Fibroblast of lung (primary cell): ENCODE measurements around the gene CAPN8. TPM values are rescaled to one million over a fixed set of nuclear protein-coding genes. Genes with fewer than 3 reads are reported as not detected.

ENCODE experiments used
- DNase-seq, 2 donors: peaks; one replicate each; pipeline versions ENCODE4 v3.0.0 to v3.0.0-alpha.2; 2010; ENCODE audit warnings: low read depth in 2 of 2
- H2AFZ ChIP-seq: 2 replicates; pipeline ENCODE4 v1.5.1; 2012; ENCODE audit warnings: low read length, control low read depth, inconsistent platforms
- H3K27ac ChIP-seq: 2 replicates; pipeline ENCODE4 v1.5.1; 2011; ENCODE audit warnings: low read length, control low read depth; ENCODE audit not compliant: insufficient read depth
- H3K27me3 ChIP-seq: 2 replicates; pipeline ENCODE4 v1.5.1; 2011; ENCODE audit warnings: mild to moderate bottlenecking, low read length; ENCODE audit not compliant: control insufficient read depth, insufficient read depth
- H3K36me3 ChIP-seq: 2 replicates; pipeline ENCODE4 v1.5.1; 2011; ENCODE audit warnings: low read length; ENCODE audit not compliant: control insufficient read depth, insufficient read depth
- H3K4me1 ChIP-seq: 2 replicates; pipeline ENCODE4 v1.5.1; 2011; ENCODE audit warnings: low read length; ENCODE audit not compliant: control insufficient read depth, insufficient read depth; ENCODE audit errors: extremely low read depth
- H3K4me2 ChIP-seq: 2 replicates; pipeline ENCODE4 v1.5.1; 2011; ENCODE audit warnings: low read length, control low read depth; ENCODE audit not compliant: insufficient read depth; ENCODE audit errors: extremely low read depth
- H3K4me3 ChIP-seq, 4 experiments: fragments of 200-600 bp in 1 of 4; sonication (generic) in 1 of 4; replicated peaks in 1 of 4; 2 replicates each; pipeline ENCODE4 v1.5.1; 2011 to 2016; ENCODE audit warnings: low read length in 4 of 4, low read depth in 3 of 4, mild to moderate bottlenecking in 3 of 4, control low read depth in 2 of 4, inconsistent platforms in 1 of 4, mixed read lengths in 1 of 4; ENCODE audit not compliant: insufficient read depth in 1 of 4; ENCODE audit errors: control extremely low read depth in 1 of 4
- H3K79me2 ChIP-seq: 2 replicates; pipeline ENCODE4 v1.5.1; 2012; ENCODE audit warnings: mild to moderate bottlenecking, low read length, inconsistent platforms; ENCODE audit not compliant: control insufficient read depth, insufficient read depth
- H3K9ac ChIP-seq: 2 replicates; pipeline ENCODE4 v1.5.1; 2011; ENCODE audit warnings: mild to moderate bottlenecking, low read length, control low read depth; ENCODE audit not compliant: insufficient read depth
- H3K9me3 ChIP-seq: 2 replicates; pipeline ENCODE4 v1.5.1; 2012; ENCODE audit warnings: low read depth, low read length; ENCODE audit not compliant: control insufficient read depth, insufficient read depth
- H4K20me1 ChIP-seq: 2 replicates; pipeline ENCODE4 v1.5.1; 2011; ENCODE audit warnings: low read length; ENCODE audit not compliant: control insufficient read depth, insufficient read depth; ENCODE audit errors: extremely low read depth
- EZH2 ChIP-seq: IDR thresholded peaks from 2 replicates; pipeline ENCODE4 v1.5.1; 2012; ENCODE audit warnings: low read length, control low read depth, mild to moderate bottlenecking; ENCODE audit errors: missing control alignments
- polyA plus RNA-seq, 2 donors: library from polyadenylated mRNA; depleted of rRNA in 1 of 2; stranded (reverse) in 1 of 2; unstranded in 1 of 2; fragments of >200 nt; gene quantifications; 2 replicates each; pipeline ENCODE4 v1.2.1, GENCODE V29; 2011 to 2012; ENCODE audit warnings: missing spikeins in 1 of 2
- total RNA-seq: library from RNA; depleted of rRNA; stranded (reverse); fragments of >200 nt; gene quantifications from 2 replicates; pipeline ENCODE4 v1.2.1, GENCODE V29; 2014
- TF ChIP-seq, protein P1 (sequence below), 2 donors: IDR thresholded peaks in 1 of 2; conservative IDR thresholded peaks in 1 of 2; 1 replicate in 1 of 2; 2 replicates in 1 of 2; pipeline ENCODE4 v1.5.1; 2011 to 2012; ENCODE audit warnings: low read length in 2 of 2, control low read depth in 1 of 2, inconsistent platforms in 1 of 2, low read depth in 1 of 2, mild to moderate bottlenecking in 1 of 2

CAPN8 gene
- total and polyA plus RNA-seq, 2 donors (not counting 1 experiment from before 2014, with no cell fraction given) = not detected

- Histone ChIP-seq H4K20me1 (no peaks in the 10 kb centered on the region), H3K79me2 (no peaks in the 10 kb centered on the region), H3K36me3 (no peaks in the 10 kb centered on the region), H2AFZ (no peak overlapping the region), H3K27me3 (peaks cover 4% of the 10 kb centered on the region), H3K4me3 (no peak overlapping the region), H3K27ac (no peak overlapping the region), H3K4me2 (no peak overlapping the region), H3K9me3 (no peaks in the 10 kb centered on the region), H3K9ac (no peak overlapping the region), H3K4me1 (no peaks in the 10 kb centered on the region)
- TF ChIP-seq, protein P1, sequence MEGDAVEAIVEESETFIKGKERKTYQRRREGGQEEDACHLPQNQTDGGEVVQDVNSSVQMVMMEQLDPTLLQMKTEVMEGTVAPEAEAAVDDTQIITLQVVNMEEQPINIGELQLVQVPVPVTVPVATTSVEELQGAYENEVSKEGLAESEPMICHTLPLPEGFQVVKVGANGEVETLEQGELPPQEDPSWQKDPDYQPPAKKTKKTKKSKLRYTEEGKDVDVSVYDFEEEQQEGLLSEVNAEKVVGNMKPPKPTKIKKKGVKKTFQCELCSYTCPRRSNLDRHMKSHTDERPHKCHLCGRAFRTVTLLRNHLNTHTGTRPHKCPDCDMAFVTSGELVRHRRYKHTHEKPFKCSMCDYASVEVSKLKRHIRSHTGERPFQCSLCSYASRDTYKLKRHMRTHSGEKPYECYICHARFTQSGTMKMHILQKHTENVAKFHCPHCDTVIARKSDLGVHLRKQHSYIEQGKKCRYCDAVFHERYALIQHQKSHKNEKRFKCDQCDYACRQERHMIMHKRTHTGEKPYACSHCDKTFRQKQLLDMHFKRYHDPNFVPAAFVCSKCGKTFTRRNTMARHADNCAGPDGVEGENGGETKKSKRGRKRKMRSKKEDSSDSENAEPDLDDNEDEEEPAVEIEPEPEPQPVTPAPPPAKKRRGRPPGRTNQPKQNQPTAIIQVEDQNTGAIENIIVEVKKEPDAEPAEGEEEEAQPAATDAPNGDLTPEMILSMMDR (conservative IDR thresholded peaks at IDR 0.05 in 1 of 2, IDR thresholded peaks at IDR 0.05 in 1 of 2; ENCODE audit: low read depth in 1 of 2, low read length in 2 of 2) = no peak
- no peak for TF ChIP-seq EZH2
- no peak for DNase-seq
Measured at GRCh38 chr1:223654083-223654482, 11.4 kb downstream of the CAPN8 start.

- no peak overlapping the region for H3K4me2 ChIP-seq
- TF ChIP-seq, protein P1 (conservative IDR thresholded peaks at IDR 0.05 in 1 of 2, IDR thresholded peaks at IDR 0.05 in 1 of 2; ENCODE audit: low read depth in 1 of 2, low read length in 2 of 2) = no peak
- TF ChIP-seq EZH2 = no peak
- no peak overlapping the region for H3K9ac ChIP-seq
- H3K27ac ChIP-seq = no peak overlapping the region
- no peaks in the 10 kb centered on the region for H3K36me3 ChIP-seq
- H3K9me3 ChIP-seq = no peaks in the 10 kb centered on the region
- no peaks in the 10 kb centered on the region for H4K20me1 ChIP-seq
- H3K27me3 ChIP-seq = peaks cover 5% of the 10 kb centered on the region
- DNase-seq = no peak
- no peaks in the 10 kb centered on the region for H3K4me1 ChIP-seq
- no peaks in the 10 kb centered on the region for H3K79me2 ChIP-seq
- H2AFZ ChIP-seq = no peak overlapping the region
- H3K4me3 ChIP-seq = no peak overlapping the region
Measured at GRCh38 chr1:223653431-223653830, 12.1 kb downstream of the CAPN8 start.

GRCh38 chr1:223653015-223653414, 12.5 kb downstream of the CAPN8 start:
- no peaks in the 10 kb centered on the region for H4K20me1 ChIP-seq
- no peaks in the 10 kb centered on the region for H3K36me3 ChIP-seq
- H3K79me2 ChIP-seq = no peaks in the 10 kb centered on the region
- H2AFZ ChIP-seq = no peak overlapping the region
- peaks cover 9% of the 10 kb centered on the region for H3K27me3 ChIP-seq
- H3K4me3 ChIP-seq = no peak overlapping the region
- H3K9ac ChIP-seq = no peak overlapping the region
- TF ChIP-seq EZH2 = no peak
- TF ChIP-seq, protein P1 (conservative IDR thresholded peaks at IDR 0.05 in 1 of 2, IDR thresholded peaks at IDR 0.05 in 1 of 2; ENCODE audit: low read depth in 1 of 2, low read length in 2 of 2) = no peak
- no peak for DNase-seq
- no peak overlapping the region for H3K27ac ChIP-seq
- H3K9me3 ChIP-seq = no peaks in the 10 kb centered on the region
- no peaks in the 10 kb centered on the region for H3K4me1 ChIP-seq
- H3K4me2 ChIP-seq = no peak overlapping the region
